HEK293 (cell line): ENCODE data around the gene GOLGA8A.

Experiments used
- CTCF ChIA-PET: fragments of 350-600 bp; formaldehyde crosslinking; extraction: SDS; loops from one replicate; lab custom pipeline; 2021; ENCODE audit warnings: antibody characterized with exemption; lab: Yijun Ruan, JAX
- POLR2A ChIA-PET: fragments of 300-600 bp; formaldehyde crosslinking; extraction: SDS; loops from one replicate; lab custom pipeline; 2020; ENCODE audit warnings: antibody characterized with exemption, inconsistent platforms; lab: Yijun Ruan, JAX
- H3K27ac ChIP-seq: fragments of 200-500 bp; sonication (Bioruptor generic); 2 replicates; pipeline ENCODE4 v1.5.1; 2014; ENCODE audit warnings: low read depth, low read length, control low read depth, inconsistent platforms; ENCODE audit errors: extremely low read depth
- H3K36me3 ChIP-seq, 2 experiments: fragments of 200-500 bp in 1 of 2; sonication (Bioruptor generic) in 1 of 2; 1 replicate in 1 of 2; 2 replicates in 1 of 2; pipeline ENCODE4 v1.5.1; 2014 to 2017; ENCODE audit warnings: inconsistent platforms in 2 of 2, low read length in 2 of 2; ENCODE audit not compliant: control insufficient read depth in 2 of 2, insufficient read depth in 1 of 2
- H3K4me1 ChIP-seq: fragments of 200-500 bp; sonication (Bioruptor generic); 2 replicates; pipeline ENCODE4 v1.5.1; 2014; ENCODE audit warnings: mild to moderate bottlenecking, low read length, inconsistent platforms; ENCODE audit not compliant: control insufficient read depth, insufficient read depth
- H3K4me3 ChIP-seq: 2 replicates; pipeline ENCODE4 v1.5.1; 2011; ENCODE audit warnings: low read depth, mild to moderate bottlenecking, control low read depth, low read length, moderate library complexity
- H3K9me3 ChIP-seq: fragments of 200-500 bp; sonication (Bioruptor generic); 2 replicates; pipeline ENCODE4 v1.5.1; 2014; ENCODE audit warnings: low read depth, low read length, inconsistent platforms; ENCODE audit not compliant: control insufficient read depth, insufficient read depth
- BCL11B ChIP-seq: fragments of 450-650 bp; formaldehyde crosslinking; IDR thresholded peaks from 2 replicates; pipeline ENCODE4 v1.5.1; 2016; ENCODE audit warnings: low read depth, missing biosample characterization, missing genetic modification characterization
- BCL6B ChIP-seq: fragments of 450-650 bp; formaldehyde crosslinking; IDR thresholded peaks from 2 replicates; pipeline ENCODE4 v1.5.1; 2017; ENCODE audit warnings: missing biosample characterization, missing genetic modification characterization
- GLIS1 ChIP-seq: fragments of 450-650 bp; formaldehyde crosslinking; IDR thresholded peaks from 2 replicates; pipeline ENCODE4 v1.5.1; 2016; ENCODE audit warnings: missing biosample characterization, missing genetic modification characterization
- KLF16 ChIP-seq: fragments of 450-650 bp; formaldehyde crosslinking; IDR thresholded peaks from 2 replicates; pipeline ENCODE4 v1.5.1; 2017; ENCODE audit warnings: missing biosample characterization, missing genetic modification characterization
- KLF9 ChIP-seq: fragments of 450-650 bp; formaldehyde crosslinking; IDR thresholded peaks from 2 replicates; pipeline ENCODE4 v1.5.1; 2016; ENCODE audit warnings: missing biosample characterization, missing genetic modification characterization, low read depth
- PRDM6 ChIP-seq: fragments of 450-650 bp; formaldehyde crosslinking; IDR thresholded peaks from 2 replicates; pipeline ENCODE4 v1.5.1; 2017; ENCODE audit warnings: missing biosample characterization, missing genetic modification characterization
- ZBTB48 ChIP-seq: fragments of 450-650 bp; formaldehyde crosslinking; IDR thresholded peaks from 2 replicates; pipeline ENCODE4 v1.5.1; 2016; ENCODE audit warnings: missing biosample characterization, missing genetic modification characterization
- ZFP41 ChIP-seq: fragments of 450-650 bp; formaldehyde crosslinking; IDR thresholded peaks from 2 replicates; pipeline ENCODE4 v1.5.1; 2016; ENCODE audit warnings: missing biosample characterization, missing genetic modification characterization, borderline replicate concordance
- ZIC2 ChIP-seq: fragments of 450-650 bp; formaldehyde crosslinking; IDR thresholded peaks from 2 replicates; pipeline ENCODE4 v1.5.1; 2016; ENCODE audit warnings: missing biosample characterization, missing genetic modification characterization
- ZNF146 ChIP-seq: fragments of 450-650 bp; formaldehyde crosslinking; IDR thresholded peaks from 2 replicates; pipeline ENCODE4 v1.5.1; 2016; ENCODE audit warnings: missing biosample characterization, missing genetic modification characterization
- ZNF202 ChIP-seq: fragments of 450-650 bp; formaldehyde crosslinking; IDR thresholded peaks from 2 replicates; pipeline ENCODE4 v1.5.1; 2016; ENCODE audit warnings: missing biosample characterization, missing genetic modification characterization, borderline replicate concordance
- ZNF248 ChIP-seq: fragments of 450-650 bp; formaldehyde crosslinking; IDR thresholded peaks from 2 replicates; pipeline ENCODE4 v1.5.1; 2017; ENCODE audit warnings: missing biosample characterization, missing genetic modification characterization
- ZNF274 ChIP-seq, 2 experiments: fragments of 200-500 bp in 1 of 2; fragments of 450-650 bp in 1 of 2; sonication (Bioruptor generic) in 1 of 2; formaldehyde crosslinking in 1 of 2; IDR thresholded peaks; 2 replicates each; pipeline versions ENCODE4 v1.5.1 to v1.6.1; 2014 to 2016; ENCODE audit warnings: borderline replicate concordance in 1 of 2, inconsistent platforms in 1 of 2, low read length in 1 of 2, missing biosample characterization in 1 of 2, missing genetic modification characterization in 1 of 2
- ZNF335 ChIP-seq: fragments of 450-650 bp; formaldehyde crosslinking; conservative IDR thresholded peaks from 2 replicates; pipeline ENCODE4 v1.5.1; 2016; ENCODE audit warnings: missing biosample characterization, missing genetic modification characterization
- ZNF416 ChIP-seq: fragments of 450-650 bp; formaldehyde crosslinking; IDR thresholded peaks from 2 replicates; pipeline ENCODE4 v1.5.1; 2016; ENCODE audit warnings: missing biosample characterization, missing genetic modification characterization
- ZNF473 ChIP-seq: fragments of 450-650 bp; formaldehyde crosslinking; IDR thresholded peaks from 2 replicates; pipeline ENCODE4 v1.5.1; 2017; ENCODE audit warnings: missing biosample characterization, missing genetic modification characterization
- ZNF501 ChIP-seq: fragments of 450-650 bp; formaldehyde crosslinking; IDR thresholded peaks from 2 replicates; pipeline ENCODE4 v1.5.1; 2016; ENCODE audit warnings: missing biosample characterization, missing genetic modification characterization
- ZNF518A ChIP-seq: fragments of 450-650 bp; formaldehyde crosslinking; conservative IDR thresholded peaks from 2 replicates; pipeline ENCODE4 v1.5.1; 2016; ENCODE audit warnings: low read depth, missing biosample characterization, missing genetic modification characterization
- ZNF660 ChIP-seq: fragments of 450-650 bp; IDR thresholded peaks from 2 replicates; pipeline ENCODE4 v1.5.1; 2018; ENCODE audit warnings: missing biosample characterization, mild to moderate bottlenecking, missing genetic modification characterization
- ZNF664 ChIP-seq: fragments of 450-650 bp; formaldehyde crosslinking; IDR thresholded peaks from 2 replicates; pipeline ENCODE4 v1.5.1; 2016; ENCODE audit warnings: missing biosample characterization, missing genetic modification characterization
- ZNF768 ChIP-seq: fragments of 450-650 bp; formaldehyde crosslinking; IDR thresholded peaks from 2 replicates; pipeline ENCODE4 v1.5.1; 2018; ENCODE audit warnings: missing biosample characterization, mild to moderate bottlenecking, missing genetic modification characterization
- ZNF777 ChIP-seq: fragments of 450-650 bp; formaldehyde crosslinking; IDR thresholded peaks from 2 replicates; pipeline ENCODE4 v1.5.1; 2017; ENCODE audit warnings: missing biosample characterization, missing genetic modification characterization, borderline replicate concordance

GOLGA8A gene

GRCh38 chr15:34460451-34460850, 22.8 kb upstream of the GOLGA8A start:
- CTCF ChIA-PET: interaction anchor here (0.5 kb wide), 1 partner anchor 297 kb away, joined by 3 read pairs; no protein-coding TSS in a partner anchor

GRCh38 chr15:34456658-34457057, 19.1 kb upstream of the GOLGA8A start:
- H3K4me3 ChIP-seq: no peak overlapping the region
- ChIA-PET POLR2A (no interaction called here), CTCF (no interaction called here)
- H3K9me3 ChIP-seq: no peaks in the 10 kb centered on the region
- no peaks in the 10 kb centered on the region for H3K4me1 ChIP-seq
- TF ChIP-seq ZNF274 (IDR thresholded peaks at IDR 0.05; ENCODE audit: low read length): no peak
- no peak for TF ChIP-seq ZNF274 (tag by site-specific recombination; IDR thresholded peaks at IDR 0.05; ENCODE audit: borderline replicate concordance)
- no peak overlapping the region for H3K27ac ChIP-seq
- H3K36me3 ChIP-seq: no peaks in the 10 kb centered on the region

More at GRCh38 chr15:34460451-34460850, 22.8 kb upstream of the GOLGA8A start:
- Histone ChIP-seq H3K4me1 (no peaks in the 10 kb centered on the region), H3K9me3 (no peaks in the 10 kb centered on the region), H3K4me3 (no peak overlapping the region), H3K27ac (no peak overlapping the region), H3K36me3 (no peaks in the 10 kb centered on the region)
- POLR2A ChIA-PET: no interaction called here
- TF ChIP-seq ZNF768 (tag by site-specific recombination) (no peak), ZNF202 (tag by site-specific recombination) (no peak), ZNF335 (tag by site-specific recombination) (no peak), ZNF660 (tag by site-specific recombination) (no peak), BCL6B (tag by site-specific recombination) (no peak), KLF9 (tag by site-specific recombination) (no peak), GLIS1 (tag by site-specific recombination) (no peak), ZNF248 (tag by site-specific recombination) (no peak), BCL11B (no peak), ZNF664 (tag by site-specific recombination) (no peak), PRDM6 (no peak), KLF16 (no peak)

GRCh38 chr15:34442891-34443290, 5.3 kb upstream of the GOLGA8A start:
- POLR2A ChIA-PET: no interaction called here
- Histone ChIP-seq H3K4me1 (no peaks in the 10 kb centered on the region), H3K27ac (no peak overlapping the region), H3K9me3 (no peaks in the 10 kb centered on the region), H3K36me3 (no peaks in the 10 kb centered on the region), H3K4me3 (no peak overlapping the region)
- CTCF ChIA-PET: no interaction called here
- no peak for TF ChIP-seq ZNF146 (tag by site-specific recombination)
- TF ChIP-seq ZBTB48: no peak
- TF ChIP-seq BCL11B: no peak
- no peak for TF ChIP-seq ZNF777
- no peak for TF ChIP-seq ZNF518A
- TF ChIP-seq ZNF416 (tag by site-specific recombination): no peak
- TF ChIP-seq ZIC2 (tag by site-specific recombination): no peak
- no peak for TF ChIP-seq ZFP41 (tag by site-specific recombination)
- TF ChIP-seq ZNF501: no peak
- no peak for TF ChIP-seq ZNF473 (tag by site-specific recombination)
